NCI-H2171 (cell line): Measurements from ENCODE around the gene A1BG.
A peak's percentile ranks its signal among the peaks of the same experiment; 100 is the strongest.

ENCODE experiments used
- DNase-seq: peaks from one replicate; lab custom pipeline; 2025; lab: John Stamatoyannopoulos, UW

Gene A1BG, protein sequence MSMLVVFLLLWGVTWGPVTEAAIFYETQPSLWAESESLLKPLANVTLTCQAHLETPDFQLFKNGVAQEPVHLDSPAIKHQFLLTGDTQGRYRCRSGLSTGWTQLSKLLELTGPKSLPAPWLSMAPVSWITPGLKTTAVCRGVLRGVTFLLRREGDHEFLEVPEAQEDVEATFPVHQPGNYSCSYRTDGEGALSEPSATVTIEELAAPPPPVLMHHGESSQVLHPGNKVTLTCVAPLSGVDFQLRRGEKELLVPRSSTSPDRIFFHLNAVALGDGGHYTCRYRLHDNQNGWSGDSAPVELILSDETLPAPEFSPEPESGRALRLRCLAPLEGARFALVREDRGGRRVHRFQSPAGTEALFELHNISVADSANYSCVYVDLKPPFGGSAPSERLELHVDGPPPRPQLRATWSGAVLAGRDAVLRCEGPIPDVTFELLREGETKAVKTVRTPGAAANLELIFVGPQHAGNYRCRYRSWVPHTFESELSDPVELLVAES

GRCh38 chr19:58352760-58353671 is at the start of gene A1BG:
A1BG (minus strand) TSS chr19:58353492; CDS start chr19:58353437, 55 bp downstream.
- DNase-seq = no peak

GRCh38 chr19:58401840-58402421 is 48.6 kb upstream of the A1BG start:
- no peak for DNase-seq

- DNase-seq = peak; percentile 98
Observed at GRCh38 chr19:58400916-58401839, 47.9 kb upstream of the A1BG start.

DNA sequence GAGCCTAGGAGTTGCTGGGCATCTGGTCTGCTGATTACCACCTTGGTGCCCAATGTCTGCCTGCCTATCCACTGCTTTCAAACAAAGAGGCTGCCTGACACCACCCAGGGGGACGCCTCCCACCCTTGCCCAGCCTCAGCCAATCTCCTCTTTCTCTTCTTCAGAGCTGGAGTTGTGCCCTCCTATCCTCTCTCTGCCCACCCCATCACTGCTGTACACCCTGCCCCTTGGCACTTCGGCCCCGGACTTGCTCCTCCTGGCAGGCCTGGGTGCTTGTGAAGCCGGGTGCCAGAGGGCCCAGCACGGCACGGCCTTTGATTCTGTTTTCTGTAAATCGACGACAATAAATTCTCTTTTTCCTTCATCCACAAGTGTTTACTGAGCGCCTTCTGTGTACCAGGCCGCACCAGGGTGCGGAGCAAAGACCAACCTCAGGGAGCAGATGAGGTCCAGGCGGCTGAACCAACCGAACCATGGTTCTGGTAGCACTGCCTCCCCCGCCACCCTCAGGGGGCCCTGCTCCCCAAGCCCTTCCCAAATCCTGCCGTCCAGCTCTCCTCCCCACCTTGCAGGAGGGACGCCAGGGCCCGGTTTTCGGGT is 47.1 kb upstream of the A1BG start:
- no peak for DNase-seq

- DNase-seq = no peak
Observed at GRCh38 chr19:58399903-58400302, 46.6 kb upstream of the A1BG start.

DNA sequence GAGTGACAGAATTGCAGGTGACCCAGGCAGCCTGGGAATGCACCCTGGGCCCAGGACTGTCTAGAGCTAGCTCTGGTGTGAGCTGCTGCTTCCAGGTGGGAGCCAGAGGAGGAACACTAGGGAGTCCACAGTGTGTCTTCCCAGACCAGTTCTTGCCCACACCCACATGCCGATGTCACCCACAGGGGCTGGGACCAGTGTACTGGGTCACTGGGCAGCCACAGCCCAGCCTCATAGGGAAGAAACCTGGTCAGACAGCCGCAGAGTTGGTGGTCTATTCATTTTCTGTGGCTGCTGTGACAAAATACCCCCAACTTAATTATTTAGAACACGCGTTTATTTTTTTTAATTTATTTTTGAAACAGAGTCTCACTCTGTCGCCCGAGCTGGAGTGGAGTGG is 45.3 kb upstream of the A1BG start:
- DNase-seq = no peak

GRCh38 chr19:58398087-58398486 is 44.8 kb upstream of the A1BG start:
- DNase-seq = no peak

DNA sequence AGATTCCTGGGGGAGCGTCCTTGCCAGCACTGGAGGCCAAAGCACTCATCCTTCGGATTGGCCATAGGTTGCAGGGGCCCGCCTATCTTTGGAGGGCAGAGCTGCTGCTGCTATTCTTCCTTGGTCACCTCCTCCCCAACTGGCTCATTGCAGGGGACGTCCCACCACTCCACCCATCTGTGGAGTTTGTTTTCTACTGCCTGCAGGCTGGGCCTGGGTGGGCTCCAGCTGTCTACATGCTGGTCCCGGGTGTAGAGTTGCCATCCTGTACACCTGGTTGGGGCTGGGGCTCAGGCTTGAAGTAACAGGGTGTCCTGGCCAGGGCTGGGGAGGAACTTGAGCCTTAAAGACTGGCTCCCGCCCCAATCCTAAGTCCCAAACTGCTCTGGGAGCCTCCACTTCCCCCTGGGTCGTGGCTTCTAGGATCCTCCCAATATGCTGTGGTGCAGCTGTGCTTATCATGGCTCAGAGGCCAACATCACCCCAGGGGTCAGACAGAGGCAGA is 44.3 kb upstream of the A1BG start:
- no peak for DNase-seq

DNA sequence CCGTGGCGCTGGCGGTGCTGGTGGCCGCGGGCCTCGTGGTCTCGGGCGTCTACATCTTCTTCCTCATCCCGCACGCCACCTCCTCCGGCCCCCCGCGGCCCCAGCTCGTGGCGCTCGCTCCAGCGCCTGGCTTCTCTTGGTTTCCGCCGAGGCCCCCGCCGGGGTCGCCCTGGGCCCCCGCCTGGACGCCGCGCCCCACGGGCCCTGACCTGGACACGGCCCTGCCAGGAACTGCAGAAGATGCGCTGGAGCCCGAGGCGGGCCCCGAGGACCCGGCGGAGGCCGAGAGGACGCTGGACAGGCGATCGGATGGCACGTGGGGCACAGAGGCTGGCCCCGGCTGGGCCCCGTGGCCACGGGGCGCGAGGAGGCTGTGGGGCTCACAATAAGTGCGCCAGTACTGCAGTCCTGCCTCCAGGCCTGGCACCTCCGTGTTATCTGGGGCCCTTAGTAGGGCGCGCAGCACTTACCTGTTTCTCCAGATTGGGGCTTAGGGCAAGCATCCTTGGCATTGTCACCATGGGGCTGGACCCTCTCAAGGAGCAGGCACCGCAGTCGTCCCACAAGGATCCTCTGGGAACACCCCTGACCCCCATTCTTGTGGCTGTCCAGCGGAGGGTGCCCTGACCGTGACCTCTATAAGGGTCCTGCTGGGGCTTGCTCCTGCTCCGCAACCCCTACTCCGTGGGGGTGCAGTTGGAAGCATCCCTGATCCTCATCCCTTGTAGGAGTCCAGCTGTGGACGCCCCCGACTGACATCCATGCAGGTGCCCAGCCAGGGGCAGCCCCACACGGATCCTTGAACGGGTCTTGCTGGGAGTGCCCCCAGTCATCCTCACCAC is 43.6 kb upstream of the A1BG start:
- no peak for DNase-seq

DNA sequence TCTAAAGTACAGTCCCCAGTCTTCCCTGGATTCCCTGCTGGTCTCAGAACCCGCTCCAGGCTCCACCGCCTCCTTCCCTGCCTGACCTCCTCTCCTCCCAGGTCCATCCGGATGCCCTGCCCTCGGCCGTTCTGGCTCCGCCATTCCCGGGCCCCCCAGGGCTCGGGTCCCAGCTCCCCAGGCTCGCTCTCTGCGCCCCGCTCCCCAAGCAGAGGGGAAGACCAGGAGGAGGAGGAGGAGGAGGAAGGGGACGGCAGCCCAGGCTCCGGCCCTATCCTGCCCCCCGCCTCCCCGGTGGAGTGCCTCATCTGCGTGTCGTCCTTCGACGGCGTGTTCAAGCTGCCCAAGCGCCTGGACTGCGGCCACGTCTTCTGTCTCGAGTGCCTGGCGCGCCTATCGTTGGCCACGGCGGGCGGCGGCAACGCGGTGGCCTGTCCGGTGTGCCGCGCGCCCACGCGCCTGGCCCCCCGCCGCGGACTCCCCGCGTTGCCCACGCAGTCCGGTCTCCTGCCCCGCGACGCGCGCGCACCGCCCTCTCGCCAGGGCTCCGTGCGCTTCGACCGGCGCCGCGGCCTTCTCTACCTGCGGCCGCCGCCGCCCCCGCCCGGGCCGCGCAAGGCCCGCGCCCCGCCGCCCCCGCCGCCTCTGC is 42.8 kb upstream of the A1BG start:
- no peak for DNase-seq

DNA sequence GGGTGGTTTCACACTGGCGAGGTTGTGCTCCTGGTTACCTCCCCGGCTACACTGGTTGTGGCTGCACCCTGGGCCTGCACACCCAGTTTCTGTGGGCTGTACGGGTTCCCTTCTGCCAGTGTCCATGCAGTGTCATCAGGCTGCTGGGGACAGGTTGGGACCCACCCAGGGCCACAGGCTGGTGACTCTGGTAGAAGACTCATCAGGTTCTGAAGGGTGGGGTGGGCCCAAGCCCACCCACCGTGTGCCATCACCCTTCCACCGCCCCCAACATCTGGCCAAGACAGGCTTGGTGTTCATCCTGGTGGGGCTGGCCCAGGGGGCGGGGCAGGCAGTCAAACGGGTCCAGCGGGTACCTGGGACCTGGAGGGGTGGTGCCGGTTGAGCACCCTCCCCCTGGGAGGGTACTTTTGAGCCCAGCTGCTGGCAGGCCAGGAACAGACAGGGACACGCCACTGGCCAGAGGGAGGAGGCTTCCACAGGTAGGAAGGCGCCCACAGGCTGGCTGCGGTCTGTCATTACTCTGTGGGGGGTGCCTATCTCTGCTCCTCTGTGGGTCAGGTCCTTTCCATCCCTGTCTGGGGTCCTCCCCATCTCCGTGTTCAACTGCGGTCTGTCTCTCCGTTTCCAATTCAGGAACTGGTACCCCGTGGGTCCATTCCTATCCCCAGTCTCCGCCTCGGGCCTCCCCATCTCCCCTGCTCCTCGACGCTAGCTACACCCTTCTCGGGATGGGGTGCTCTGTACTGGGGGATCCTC is 42.1 kb upstream of the A1BG start, which contains the start of gene RNF225:
RNF225 (plus strand) TSS at position 437 of the 759 bp plus-strand sequence. CDS start 434 bp downstream, outside the sequence.
- no peak for DNase-seq

DNA sequence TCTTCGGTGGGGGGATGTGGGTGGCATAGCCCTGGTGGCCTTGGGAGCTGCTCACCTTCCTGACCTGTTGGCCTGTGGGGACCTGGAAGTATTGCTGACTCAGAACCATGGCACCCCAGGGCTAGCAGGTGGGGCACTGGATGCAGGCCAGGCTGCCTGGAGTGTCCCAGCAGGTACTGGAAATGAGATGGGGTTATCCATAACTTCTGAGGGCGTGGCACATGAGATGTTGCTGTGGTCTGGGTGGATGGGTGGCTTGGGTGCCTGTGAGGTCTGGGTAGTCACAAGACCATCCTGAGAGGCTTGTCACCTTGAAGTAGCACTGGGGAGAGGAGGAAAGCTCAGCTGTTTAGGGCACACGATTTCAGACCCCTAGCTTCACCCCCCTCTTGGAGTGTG is 41.5 kb upstream of the A1BG start:
- DNase-seq = no peak

DNA sequence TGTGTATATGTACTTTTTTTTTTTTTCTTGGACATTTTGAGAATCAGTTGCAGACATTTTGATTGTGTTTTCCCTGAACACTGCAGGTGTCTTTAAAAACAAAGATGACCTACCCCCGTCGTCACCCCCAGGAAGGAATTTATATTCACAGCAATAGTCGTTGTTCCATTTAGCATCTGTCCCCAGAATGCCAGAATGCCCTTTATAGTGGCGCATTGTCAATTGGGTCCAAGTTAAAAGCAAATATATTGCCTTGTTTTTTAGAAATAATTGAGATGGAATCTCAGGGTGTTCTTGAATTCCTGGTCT is 40.4 kb upstream of the A1BG start:
- no peak for DNase-seq

GRCh38 chr19:58392945-58393724 is 39.8 kb upstream of the A1BG start:
- no peak for DNase-seq

GRCh38 chr19:58388175-58388526 is 34.9 kb upstream of the A1BG start:
- no peak for DNase-seq

- no peak for DNase-seq
Observed at GRCh38 chr19:58387338-58388174, 34.3 kb upstream of the A1BG start.
